ENCODE measurements around the gene HPD. TPM values are rescaled to one million over a fixed set of nuclear protein-coding genes. Genes with fewer than 3 reads are reported as not detected.
"Not testable (repeated sequence)": the region's sequence is repeated elsewhere in the genome, so short reads cannot be mapped to it uniquely, and the experiment has no call there.

HPD gene
- total RNA-seq, 6 experiments from 2014 or later: 0.14 to 0.25 (median 0.21) TPM; not detected in 2

GRCh38 chr12:121793838-121794533, 64.7 kb downstream of the HPD start:
- H3K4me1 Mint-ChIP-seq (ENCODE audit: low read depth): peaks cover 54% of the 10 kb centered on the region
- H3K9me3 Mint-ChIP-seq: no peaks in the 10 kb centered on the region
- H3K27me3 Mint-ChIP-seq (ENCODE audit: insufficient read depth): peaks cover 3% of the 10 kb centered on the region; the same call in 1 of the 2 replicates
- peak; percentile 96 for TF ChIP-seq CTCF (IDR thresholded peaks at IDR 0.05)
- peak overlapping the region; percentile 92 for H3K27ac Mint-ChIP-seq
- H3K4me3 Mint-ChIP-seq: peak overlapping the region; percentile 78
- peak; percentile 89 for DNase-seq
- H3K36me3 Mint-ChIP-seq (ENCODE audit: low read depth): peaks cover 6% of the 10 kb centered on the region; the same call in 1 of the 2 replicates

GRCh38 chr12:121793440-121793837, 65.2 kb downstream of the HPD start, which contains the start of gene RHOF:
Gene RHOF, minus strand, starts transcription at chr12:121793688. Its CDS starts 55 bp downstream, at chr12:121793633.
- H3K4me3 Mint-ChIP-seq: peak within 1 kb of the TSS; percentile 78
- H3K9me3 Mint-ChIP-seq: no peaks in the 10 kb centered on the region
- peak within 1 kb of the TSS; percentile 92 for H3K27ac Mint-ChIP-seq
- DNase-seq: no peak
- H3K4me1 Mint-ChIP-seq (ENCODE audit: low read depth): peaks cover 48% of the 10 kb centered on the region
- no peak for TF ChIP-seq CTCF (IDR thresholded peaks at IDR 0.05)
- H3K36me3 Mint-ChIP-seq (ENCODE audit: low read depth): peaks cover 3% of the 10 kb centered on the region; the same call in 1 of the 2 replicates
- H3K27me3 Mint-ChIP-seq (ENCODE audit: insufficient read depth): peaks cover 3% of the 10 kb centered on the region; the same call in 1 of the 2 replicates

GRCh38 chr12:121792607-121793439, 65.8 kb downstream of the HPD start:
- Mint-ChIP-seq H3K4me1 (ENCODE audit: low read depth) (peaks cover 42% of the 10 kb centered on the region), H3K9me3 (no peaks in the 10 kb centered on the region), H3K36me3 (ENCODE audit: low read depth) (no peaks in the 10 kb centered on the region; the same call in 1 of the 2 replicates), H3K4me3 (peak overlapping the region; percentile 53), H3K27ac (no peak overlapping the region), H3K27me3 (ENCODE audit: insufficient read depth) (peaks cover 5% of the 10 kb centered on the region)
- no peak for TF ChIP-seq CTCF (IDR thresholded peaks at IDR 0.05)
- DNase-seq: no peak

GRCh38 chr12:121791671-121792551, 66.7 kb downstream of the HPD start:
- Mint-ChIP-seq H3K4me3 (no peak overlapping the region; the same call in 1 of the 2 replicates), H3K9me3 (no peaks in the 10 kb centered on the region), H3K4me1 (ENCODE audit: low read depth) (peaks cover 36% of the 10 kb centered on the region), H3K36me3 (ENCODE audit: low read depth) (no peaks in the 10 kb centered on the region), H3K27me3 (ENCODE audit: insufficient read depth) (peaks cover 6% of the 10 kb centered on the region), H3K27ac (no peak overlapping the region)
- TF ChIP-seq CTCF (IDR thresholded peaks at IDR 0.05): no peak
- DNase-seq: no peak

GRCh38 chr12:121790785-121791184, 67.9 kb downstream of the HPD start:
- H3K27me3 Mint-ChIP-seq (ENCODE audit: insufficient read depth); H3K4me3 Mint-ChIP-seq; H3K9me3 Mint-ChIP-seq; H3K27ac Mint-ChIP-seq; DNase-seq; H3K36me3 Mint-ChIP-seq (ENCODE audit: low read depth): not testable (repeated sequence)
- peaks cover 39% of the 10 kb centered on the region for H3K4me1 Mint-ChIP-seq (ENCODE audit: low read depth)
